IPS DF 6.9 (cell line): ENCODE results near the gene WT1.

Experiments used
- DNase-seq: peaks from one replicate; pipeline ENCODE4 v3.0.0-alpha.2; 2013; ENCODE audit warnings: low read depth, low spot score
- H3K27ac ChIP-seq: one replicate; pipeline ENCODE4 v1.5.1; 2013; ENCODE audit warnings: low read length, control low read depth
- H3K27me3 ChIP-seq: 2 replicates; pipeline ENCODE4 v1.6.1; 2013; ENCODE audit warnings: mild to moderate bottlenecking, low read length; ENCODE audit not compliant: control insufficient read depth, insufficient read depth
- H3K36me3 ChIP-seq: 2 replicates; pipeline ENCODE4 v1.6.1; 2013; ENCODE audit warnings: low read length; ENCODE audit not compliant: control insufficient read depth, insufficient read depth
- H3K4me1 ChIP-seq: 2 replicates; pipeline ENCODE4 v1.6.1; 2013; ENCODE audit warnings: low read length; ENCODE audit not compliant: control insufficient read depth, insufficient read depth
- H3K4me3 ChIP-seq: 2 replicates; pipeline ENCODE4 v1.5.1; 2013; ENCODE audit warnings: mild to moderate bottlenecking, low read length
- H3K9me3 ChIP-seq: 2 replicates; pipeline ENCODE4 v1.6.1; 2013; ENCODE audit warnings: low read length, inconsistent platforms; ENCODE audit not compliant: control insufficient read depth, insufficient read depth
- WGBS: extraction: QIAGEN DNeasy Blood & Tissue Kit; methylation state at CpG from one replicate; pipeline ENCODE4 v1.1.7; 2013; ENCODE audit warnings: mixed read lengths, missing lambda C conversion rate; ENCODE audit not compliant: insufficient read length, insufficient coverage; 5-methylcytosine and 5-hydroxymethylcytosine counted together

The WT1 gene

GRCh38 chr11:32388871-32389770 lies 46.2 kb downstream of the WT1 start:
- DNase-seq = no peak
- Histone ChIP-seq H3K27ac (no peak overlapping the region), H3K27me3 (no peaks in the 10 kb centered on the region), H3K9me3 (no peaks in the 10 kb centered on the region), H3K36me3 (no peaks in the 10 kb centered on the region), H3K4me3 (no peak overlapping the region), H3K4me1 (no peaks in the 10 kb centered on the region)
- WGBS = no CpG with 5 or more reads among the region's 10 CpGs

GRCh38 chr11:32388365-32388764 lies 47.0 kb downstream of the WT1 start:
- H3K27ac ChIP-seq = no peak overlapping the region
- no peak overlapping the region for H3K4me3 ChIP-seq
- no peaks in the 10 kb centered on the region for H3K4me1 ChIP-seq
- H3K36me3 ChIP-seq = no peaks in the 10 kb centered on the region
- H3K27me3 ChIP-seq = no peaks in the 10 kb centered on the region
- no peak for DNase-seq
- WGBS = no CpG with 5 or more reads among the region's 4 CpGs
- no peaks in the 10 kb centered on the region for H3K9me3 ChIP-seq

- Histone ChIP-seq H3K4me3 (no peak overlapping the region), H3K27me3 (no peaks in the 10 kb centered on the region), H3K9me3 (no peaks in the 10 kb centered on the region), H3K4me1 (no peaks in the 10 kb centered on the region), H3K36me3 (no peaks in the 10 kb centered on the region), H3K27ac (no peak overlapping the region)
- WGBS = no CpG with 5 or more reads among the region's 4 CpGs
- DNase-seq = no peak
Measured at GRCh38 chr11:32387411-32387810, 47.9 kb downstream of the WT1 start.

GRCh38 chr11:32386770-32387377 lies 48.5 kb downstream of the WT1 start:
- Histone ChIP-seq H3K27me3 (no peaks in the 10 kb centered on the region), H3K4me1 (no peaks in the 10 kb centered on the region), H3K9me3 (no peaks in the 10 kb centered on the region), H3K27ac (no peak overlapping the region), H3K4me3 (no peak overlapping the region), H3K36me3 (no peaks in the 10 kb centered on the region)
- DNase-seq = no peak
- no CpG with 5 or more reads among the region's 8 CpGs for WGBS

GRCh38 chr11:32385998-32386397 lies 49.3 kb downstream of the WT1 start:
- Histone ChIP-seq H3K36me3 (no peaks in the 10 kb centered on the region), H3K4me1 (no peaks in the 10 kb centered on the region), H3K27ac (no peak overlapping the region), H3K9me3 (no peaks in the 10 kb centered on the region), H3K27me3 (no peaks in the 10 kb centered on the region), H3K4me3 (no peak overlapping the region)
- WGBS = no CpG with 5 or more reads among the region's 2 CpGs
- peak; percentile 22 for DNase-seq

GRCh38 chr11:32382339-32383049 lies 52.8 kb downstream of the WT1 start:
- H3K27ac ChIP-seq = no peak overlapping the region
- H3K9me3 ChIP-seq = no peaks in the 10 kb centered on the region
- no peak for DNase-seq
- H3K27me3 ChIP-seq = no peaks in the 10 kb centered on the region
- no peaks in the 10 kb centered on the region for H3K4me1 ChIP-seq
- no peak overlapping the region for H3K4me3 ChIP-seq
- H3K36me3 ChIP-seq = no peaks in the 10 kb centered on the region
- WGBS = no CpG with 5 or more reads among the region's 10 CpGs

GRCh38 chr11:32381179-32381578 lies 54.2 kb downstream of the WT1 start:
- no peaks in the 10 kb centered on the region for H3K9me3 ChIP-seq
- H3K36me3 ChIP-seq = no peaks in the 10 kb centered on the region
- DNase-seq = no peak
- H3K27ac ChIP-seq = no peak overlapping the region
- no peaks in the 10 kb centered on the region for H3K27me3 ChIP-seq
- no peaks in the 10 kb centered on the region for H3K4me1 ChIP-seq
- H3K4me3 ChIP-seq = no peak overlapping the region
- no CpG with 5 or more reads among the region's 9 CpGs for WGBS

- no peaks in the 10 kb centered on the region for H3K4me1 ChIP-seq
- no peaks in the 10 kb centered on the region for H3K9me3 ChIP-seq
- no peaks in the 10 kb centered on the region for H3K36me3 ChIP-seq
- WGBS = no CpG with 5 or more reads among the region's 10 CpGs
- no peak for DNase-seq
- H3K27me3 ChIP-seq = no peaks in the 10 kb centered on the region
- H3K4me3 ChIP-seq = no peak overlapping the region
- H3K27ac ChIP-seq = no peak overlapping the region
Measured at GRCh38 chr11:32379719-32380118, 55.6 kb downstream of the WT1 start.

- no CpG with 5 or more reads among the region's 1 CpG for WGBS
- no peaks in the 10 kb centered on the region for H3K9me3 ChIP-seq
- no peaks in the 10 kb centered on the region for H3K36me3 ChIP-seq
- no peak overlapping the region for H3K27ac ChIP-seq
- H3K4me1 ChIP-seq = no peaks in the 10 kb centered on the region; the same call in 1 of the 2 replicates
- no peak for DNase-seq
- H3K4me3 ChIP-seq = no peak overlapping the region
- H3K27me3 ChIP-seq = no peaks in the 10 kb centered on the region
Measured at GRCh38 chr11:32375826-32376225, 59.5 kb downstream of the WT1 start.

GRCh38 chr11:32374261-32374711 lies 61.1 kb downstream of the WT1 start:
- WGBS = no CpG with 5 or more reads among the region's 13 CpGs
- H3K36me3 ChIP-seq = no peaks in the 10 kb centered on the region
- peak; percentile 85 for DNase-seq
- no peaks in the 10 kb centered on the region; the same call in 1 of the 2 replicates for H3K4me1 ChIP-seq
- H3K4me3 ChIP-seq = no peak overlapping the region
- H3K9me3 ChIP-seq = no peaks in the 10 kb centered on the region
- H3K27ac ChIP-seq = no peak overlapping the region
- no peaks in the 10 kb centered on the region for H3K27me3 ChIP-seq
